Spleen (tissue), 11 donors: ENCODE measurements around the gene NCL. TPM values are rescaled to one million over a fixed set of nuclear protein-coding genes. Genes with fewer than 3 reads are reported as not detected.
A peak's percentile ranks its signal among the peaks of the same experiment; 100 is the strongest.

Experiments used
- DNase-seq: peaks from one replicate; pipeline ENCODE4 v3.0.0-alpha.2; 2020
- H3K27ac ChIP-seq, 8 donors: fragments of 200-600 bp; sonication (generic) in 7 of 8; 1 replicate in 4 of 8; 2 replicates in 4 of 8; pipeline versions ENCODE4 v1.5.0 to v1.8.0; 2016 to 2021; ENCODE audit warnings: inconsistent platforms in 4 of 8, mild to moderate bottlenecking in 4 of 8, moderate library complexity in 1 of 8
- H3K27me3 ChIP-seq, 7 donors: fragments of 200-600 bp; sonication (generic) in 6 of 7; replicated peaks in 1 of 7; 1 replicate in 4 of 7; 2 replicates in 3 of 7; pipeline versions ENCODE4 v1.5.0 to v1.8.0; 2016 to 2021; ENCODE audit warnings: inconsistent platforms in 3 of 7, mild to moderate bottlenecking in 1 of 7
- H3K36me3 ChIP-seq, 6 donors: fragments of 200-600 bp; sonication (generic) in 5 of 6; 1 replicate in 4 of 6; 2 replicates in 2 of 6; pipeline versions ENCODE4 v1.5.0 to v1.8.0; 2016 to 2021; ENCODE audit warnings: inconsistent platforms in 2 of 6
- H3K4me1 ChIP-seq, 6 donors: fragments of 200-600 bp; sonication (generic) in 5 of 6; 1 replicate in 3 of 6; 2 replicates in 3 of 6; pipeline versions ENCODE4 v1.5.0 to v1.8.0; 2016 to 2021; ENCODE audit warnings: inconsistent platforms in 3 of 6
- H3K4me3 ChIP-seq, 8 donors: fragments of 200-600 bp; sonication (generic) in 7 of 8; 1 replicate in 4 of 8; 2 replicates in 4 of 8; pipeline versions ENCODE4 v1.5.0 to v1.8.0; 2016 to 2021; ENCODE audit warnings: inconsistent platforms in 4 of 8, mild to moderate bottlenecking in 4 of 8, moderate library complexity in 2 of 8
- H3K9me3 ChIP-seq, 8 donors: fragments of 200-600 bp; sonication (generic) in 7 of 8; 1 replicate in 4 of 8; 2 replicates in 4 of 8; pipeline versions ENCODE4 v1.5.0 to v1.8.0; 2016 to 2021; ENCODE audit warnings: inconsistent platforms in 4 of 8
- POLR2A ChIP-seq, 3 donors: fragments of 450-650 bp; IDR thresholded peaks; one replicate each; pipeline ENCODE4 v1.5.1; 2017; ENCODE audit warnings: antibody characterized with exemption in 3 of 3, mild to moderate bottlenecking in 1 of 3
- POLR2AphosphoS5 ChIP-seq, 3 donors: sonication (generic); formaldehyde crosslinking; IDR thresholded peaks; one replicate each; pipeline ENCODE4 v1.5.1; 2017; ENCODE audit warnings: antibody characterized with exemption in 3 of 3
- WGBS, 5 donors: extraction: QIAGEN DNeasy Blood & Tissue Kit in 3 of 5; methylation state at CpG; one replicate each; pipeline versions ENCODE4 v1.1.5 to v1.1.7; 2013 to 2018; 5-methylcytosine and 5-hydroxymethylcytosine counted together
- intact Hi-C: fragments of 100-400 bp; cut with DNase I; formaldehyde crosslinking; loops from one replicate; pipeline ENCODE4 v1.15.0; 2023; ENCODE audit warnings: low total_unique reads
- polyA plus RNA-seq, 3 donors: library from polyadenylated mRNA; stranded (reverse); fragments of 200-250 nt; gene quantifications; one replicate each; pipeline ENCODE4 v1.2.1, GENCODE V29; 2013
- total RNA-seq, 7 donors: library from RNA; depleted of rRNA in 3 of 7; stranded (reverse); fragments of >200 nt in 3 of 7; fragmentation: NEBNext Ultra II Directional in 4 of 7; extraction: Animal tissue kit (Norgen Biotek cat#: 25700) in 4 of 7; gene quantifications; one replicate each; pipeline versions ENCODE4 v1.1.0 to v1.2.1, GENCODE V29; 2016 to 2021
- TF ChIP-seq, protein P1 (sequence below), 11 experiments: fragments of 200-600 bp in 7 of 11; fragments of 450-650 bp in 4 of 11; sonication (generic) in 4 of 11; IDR thresholded peaks in 8 of 11; conservative IDR thresholded peaks in 3 of 11; 1 replicate in 7 of 11; 2 replicates in 4 of 11; pipeline versions ENCODE4 v1.4.0 to v1.8.0; 2016 to 2021; ENCODE audit warnings: antibody characterized with exemption in 11 of 11, inconsistent platforms in 4 of 11, mild to moderate bottlenecking in 1 of 11
- donor health status: healthy with polysubstance abuse.
- donor health status: DM: no; HTN: no; CAD: no; lungs with moderate emphysema.
- donor health status: DM: no; HTN: no; CAD: no.
- donor health status: Bipolar disorder and iron deficiency.
- donor health status: healthy.
- donor health status: DM: no; HTN: no; CAD: no.
- donor health status: DM: yes; HTN: yes; CAD: no.

NCL gene
- total and polyA plus RNA-seq, 10 donors: 113 to 424 (median 178) TPM

DNA sequence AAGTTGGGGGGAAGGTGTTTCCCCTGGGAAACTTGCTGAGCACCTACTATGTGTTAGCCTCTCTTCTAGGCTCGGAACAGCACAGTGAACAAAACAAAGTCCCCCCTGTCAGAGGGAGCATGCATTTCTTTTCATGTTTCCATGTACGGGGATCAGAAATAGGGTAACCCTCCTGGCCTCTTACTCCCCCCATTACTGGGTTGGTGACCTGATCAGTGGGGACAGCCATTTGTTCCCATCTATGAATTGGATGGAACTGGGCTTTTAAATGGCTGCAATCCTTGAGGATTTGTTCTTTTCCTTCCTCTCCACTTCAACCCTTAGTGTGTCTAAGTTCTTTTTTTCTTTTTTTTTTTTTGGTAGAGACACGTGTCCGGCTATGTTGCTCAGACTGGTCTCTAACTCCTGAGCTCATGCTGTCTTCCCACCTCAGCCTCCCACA lies 13.7 kb downstream of the NCL start:
- Histone ChIP-seq H3K4me1 (peaks cover 0 to 14% (median 7%) of the 10 kb centered on the region in 6 donors), H3K27ac (no peak overlapping the region), H3K27me3 (no peaks in the 10 kb centered on the region), H3K9me3 (no peaks in the 10 kb centered on the region), H3K4me3 (no peak overlapping the region), H3K36me3 (peaks cover 4 to 44% (median 31%) of the 10 kb centered on the region in 6 donors)
- intact Hi-C loops: no loop called here
- DNase-seq: no peak
- no peak for TF ChIP-seq POLR2AphosphoS5 (IDR thresholded peaks at IDR 0.05)
- TF ChIP-seq, protein P1, sequence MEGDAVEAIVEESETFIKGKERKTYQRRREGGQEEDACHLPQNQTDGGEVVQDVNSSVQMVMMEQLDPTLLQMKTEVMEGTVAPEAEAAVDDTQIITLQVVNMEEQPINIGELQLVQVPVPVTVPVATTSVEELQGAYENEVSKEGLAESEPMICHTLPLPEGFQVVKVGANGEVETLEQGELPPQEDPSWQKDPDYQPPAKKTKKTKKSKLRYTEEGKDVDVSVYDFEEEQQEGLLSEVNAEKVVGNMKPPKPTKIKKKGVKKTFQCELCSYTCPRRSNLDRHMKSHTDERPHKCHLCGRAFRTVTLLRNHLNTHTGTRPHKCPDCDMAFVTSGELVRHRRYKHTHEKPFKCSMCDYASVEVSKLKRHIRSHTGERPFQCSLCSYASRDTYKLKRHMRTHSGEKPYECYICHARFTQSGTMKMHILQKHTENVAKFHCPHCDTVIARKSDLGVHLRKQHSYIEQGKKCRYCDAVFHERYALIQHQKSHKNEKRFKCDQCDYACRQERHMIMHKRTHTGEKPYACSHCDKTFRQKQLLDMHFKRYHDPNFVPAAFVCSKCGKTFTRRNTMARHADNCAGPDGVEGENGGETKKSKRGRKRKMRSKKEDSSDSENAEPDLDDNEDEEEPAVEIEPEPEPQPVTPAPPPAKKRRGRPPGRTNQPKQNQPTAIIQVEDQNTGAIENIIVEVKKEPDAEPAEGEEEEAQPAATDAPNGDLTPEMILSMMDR (IDR thresholded peaks at IDR 0.05 in 8 of 11, conservative IDR thresholded peaks at IDR 0.05 in 3 of 11): no peak
- no peak for TF ChIP-seq POLR2A (IDR thresholded peaks at IDR 0.05)
- 87 to 95% (median 93%) methylated on average over 4 of the region's 4 CpGs for WGBS, 5 donors

GRCh38 chr2:231449503-231450054 lies 14.7 kb downstream of the NCL start:
- intact Hi-C loops: no loop called here
- H3K27me3 ChIP-seq: no peaks in the 10 kb centered on the region
- TF ChIP-seq POLR2A (IDR thresholded peaks at IDR 0.05) (no peak), POLR2AphosphoS5 (IDR thresholded peaks at IDR 0.05) (no peak)
- TF ChIP-seq, protein P1 (IDR thresholded peaks at IDR 0.05 in 8 of 11, conservative IDR thresholded peaks at IDR 0.05 in 3 of 11): no peak
- H3K36me3 ChIP-seq: peaks cover 4 to 34% (median 21%) of the 10 kb centered on the region in 6 donors
- H3K4me3 ChIP-seq: no peak overlapping the region
- no peak overlapping the region for H3K27ac ChIP-seq
- peaks cover 0 to 14% (median 7%) of the 10 kb centered on the region in 6 donors for H3K4me1 ChIP-seq
- H3K9me3 ChIP-seq: no peaks in the 10 kb centered on the region
- peak; percentile 1 for DNase-seq
- 83 to 93% (median 87%) methylated on average over 4 of the region's 4 CpGs for WGBS, 5 donors

- 90 to 97% (median 91%) methylated on average over 13 of the region's 13 CpGs for WGBS, 5 donors
- TF ChIP-seq, protein P1 (IDR thresholded peaks at IDR 0.05 in 8 of 11, conservative IDR thresholded peaks at IDR 0.05 in 3 of 11): no peak
- no peak for TF ChIP-seq POLR2A (IDR thresholded peaks at IDR 0.05)
- TF ChIP-seq POLR2AphosphoS5 (IDR thresholded peaks at IDR 0.05): no peak
- intact Hi-C loops: no loop called here
- H3K27ac ChIP-seq: no peak overlapping the region
- no peaks in the 10 kb centered on the region for H3K27me3 ChIP-seq
- H3K36me3 ChIP-seq: no peaks in the 10 kb centered on the region
- H3K4me3 ChIP-seq: no peak overlapping the region
- peaks cover 0 to 6% (median 2%) of the 10 kb centered on the region in 8 donors for H3K9me3 ChIP-seq
- peak; percentile 43 for DNase-seq
- H3K4me1 ChIP-seq: no peaks in the 10 kb centered on the region
Observed at GRCh38 chr2:231436957-231437356, 27.3 kb downstream of the NCL start.

DNA sequence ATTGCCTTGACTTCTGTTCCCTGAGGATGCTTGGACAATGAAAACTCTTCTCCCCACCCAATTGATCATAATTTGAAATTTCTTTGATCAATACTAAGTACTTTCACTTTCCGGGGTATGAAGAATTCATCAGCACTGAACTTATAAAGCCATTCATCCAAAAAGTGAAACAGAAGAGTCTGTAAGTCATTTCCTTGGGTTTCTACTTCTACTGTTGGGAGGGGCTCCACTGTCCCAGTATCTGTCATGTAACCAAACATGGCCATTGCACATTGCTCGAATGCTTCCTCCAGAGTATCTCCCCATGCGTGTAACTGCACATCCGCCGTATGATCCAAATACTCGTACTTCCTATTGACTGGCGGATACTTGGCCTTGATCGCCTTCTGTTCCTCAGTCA lies 30.3 kb downstream of the NCL start:
- Histone ChIP-seq H3K9me3 (peaks cover 0 to 23% (median 15%) of the 10 kb centered on the region in 8 donors), H3K4me3 (no peak overlapping the region), H3K4me1 (no peaks in the 10 kb centered on the region), H3K27ac (no peak overlapping the region), H3K27me3 (no peaks in the 10 kb centered on the region), H3K36me3 (no peaks in the 10 kb centered on the region)
- no peak for DNase-seq
- intact Hi-C loops: no loop called here
- TF ChIP-seq, protein P1 (IDR thresholded peaks at IDR 0.05 in 8 of 11, conservative IDR thresholded peaks at IDR 0.05 in 3 of 11): no peak
- TF ChIP-seq POLR2A (IDR thresholded peaks at IDR 0.05): no peak
- TF ChIP-seq POLR2AphosphoS5 (IDR thresholded peaks at IDR 0.05): no peak
- 79 to 87% (median 83%) methylated on average over 8 of the region's 8 CpGs for WGBS, 5 donors
